ENCODE results near the gene TRIO. TPM values are rescaled to one million over a fixed set of nuclear protein-coding genes. Genes with fewer than 3 reads are reported as not detected.
"Not testable (repeated sequence)": the region's sequence is repeated elsewhere in the genome, so short reads cannot be mapped to it uniquely, and the experiment has no call there.

TRIO gene
- polyA plus RNA-seq, 1 experiment, result 176 TPM

GRCh38 chr5:14545308-14545707, 402.2 kb downstream of the TRIO start:
- no peaks in the 10 kb centered on the region for H3K36me3 ChIP-seq (ENCODE audit: control insufficient read depth, insufficient read depth, low read length)
- no peak overlapping the region for H3K4me3 ChIP-seq (ENCODE audit: low read depth, low read length)
- TF ChIP-seq CTCF (IDR thresholded peaks at IDR 0.05; ENCODE audit: insufficient read depth, low read depth, low read length), result no peak
- no peak for DNase-seq (ENCODE audit: low read depth)
- ChIA-PET CTCF (no interaction called here), POLR2A (no interaction called here)
- peaks cover 14% of the 10 kb centered on the region for H3K27me3 ChIP-seq (ENCODE audit: control insufficient read depth, insufficient read depth, low read length)

DNA sequence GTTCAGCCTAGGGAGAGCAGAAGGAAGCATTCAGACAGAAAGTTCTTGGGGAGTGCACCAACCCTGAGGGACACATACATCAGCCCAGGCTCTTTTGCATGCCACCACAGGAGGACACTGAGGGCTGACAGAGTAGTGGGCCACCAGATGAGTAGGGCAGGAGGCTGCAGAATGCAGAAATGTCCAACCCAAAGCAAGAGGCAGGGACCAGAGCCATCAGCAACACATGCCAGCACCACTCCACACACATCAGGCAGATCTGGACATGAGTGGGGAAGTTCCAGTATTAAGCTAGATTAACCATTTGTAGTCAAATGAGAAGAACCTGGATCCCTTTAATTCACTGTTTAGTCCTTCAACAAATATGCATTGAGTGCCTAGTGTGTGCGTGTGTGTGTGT, 402.7 kb downstream of the TRIO start:
- no peak for TF ChIP-seq CTCF (IDR thresholded peaks at IDR 0.05; ENCODE audit: insufficient read depth, low read depth, low read length)
- Histone ChIP-seq H3K4me3 (ENCODE audit: low read depth, low read length) (no peak overlapping the region), H3K36me3 (ENCODE audit: control insufficient read depth, insufficient read depth, low read length) (no peaks in the 10 kb centered on the region), H3K27me3 (ENCODE audit: control insufficient read depth, insufficient read depth, low read length) (peaks cover 17% of the 10 kb centered on the region)
- no peak for DNase-seq (ENCODE audit: low read depth)
- POLR2A ChIA-PET, result no interaction called here
- CTCF ChIA-PET, result no interaction called here

DNA sequence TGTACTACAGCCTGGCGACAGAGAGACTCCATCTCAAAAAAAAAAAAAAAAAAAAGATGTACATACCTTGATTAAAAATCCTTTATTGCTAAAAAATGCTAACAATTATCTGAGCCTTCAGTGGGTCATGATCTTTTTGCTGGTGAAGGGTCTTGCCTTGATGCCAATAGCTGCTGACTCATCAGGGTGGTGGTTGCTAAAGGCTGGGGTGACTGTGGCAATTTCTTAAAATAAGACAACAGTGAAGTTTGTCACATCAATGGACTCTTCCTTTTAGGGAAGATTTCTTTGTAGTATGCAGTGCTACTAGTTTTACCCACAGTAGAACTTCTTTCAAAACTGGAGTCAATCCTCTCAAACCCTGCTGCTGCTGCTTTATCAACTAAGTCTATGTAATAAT, 404.5 kb downstream of the TRIO start:
- no peak for DNase-seq (ENCODE audit: low read depth)
- POLR2A ChIA-PET, result no interaction called here
- CTCF ChIA-PET, result no interaction called here
- peaks cover 17% of the 10 kb centered on the region for H3K27me3 ChIP-seq (ENCODE audit: control insufficient read depth, insufficient read depth, low read length)
- H3K36me3 ChIP-seq (ENCODE audit: control insufficient read depth, insufficient read depth, low read length), result no peaks in the 10 kb centered on the region
- no peak overlapping the region for H3K4me3 ChIP-seq (ENCODE audit: low read depth, low read length)
- TF ChIP-seq CTCF (IDR thresholded peaks at IDR 0.05; ENCODE audit: insufficient read depth, low read depth, low read length), result no peak

- CTCF ChIA-PET, result interaction anchor here (0.6 kb wide), 1 partner anchor 72 kb away, joined by 3 read pairs; no protein-coding TSS in a partner anchor
- TF ChIP-seq CTCF (IDR thresholded peaks at IDR 0.05; ENCODE audit: insufficient read depth, low read depth, low read length), result no peak
- POLR2A ChIA-PET, result no interaction called here
- no peak overlapping the region for H3K4me3 ChIP-seq (ENCODE audit: low read depth, low read length)
- no peaks in the 10 kb centered on the region for H3K36me3 ChIP-seq (ENCODE audit: control insufficient read depth, insufficient read depth, low read length)
- no peak for DNase-seq (ENCODE audit: low read depth)
- H3K27me3 ChIP-seq (ENCODE audit: control insufficient read depth, insufficient read depth, low read length), result peaks cover 16% of the 10 kb centered on the region
Observed at GRCh38 chr5:14551211-14551610, 408.1 kb downstream of the TRIO start.

DNA sequence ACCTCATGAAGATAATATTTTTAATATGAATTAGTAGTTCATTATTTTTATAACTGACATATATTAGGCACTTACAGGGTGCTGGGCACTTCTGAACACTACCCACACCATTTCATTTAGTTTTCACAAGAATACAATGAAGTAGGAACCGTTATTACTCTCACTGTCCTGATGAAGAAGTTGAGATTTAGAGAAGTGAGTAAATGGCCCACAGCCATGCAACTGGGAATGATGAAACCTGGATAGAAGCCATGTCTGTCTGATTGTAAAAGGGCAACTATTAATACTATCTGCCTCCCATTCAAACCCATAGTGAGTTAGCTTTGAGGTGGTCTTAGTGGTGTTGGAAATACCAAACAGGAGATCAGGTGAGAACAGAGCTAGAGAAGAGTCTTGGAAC, 408.9 kb downstream of the TRIO start:
- H3K4me3 ChIP-seq (ENCODE audit: low read depth, low read length), result no peak overlapping the region
- ChIA-PET CTCF (interaction anchor here (0.6 to 0.9 kb wide), 2 partner anchors 72 to 97 kb away, joined by 3 read pairs; no protein-coding TSS in a partner anchor), POLR2A (no interaction called here)
- no peak for DNase-seq (ENCODE audit: low read depth)
- no peak for TF ChIP-seq CTCF (IDR thresholded peaks at IDR 0.05; ENCODE audit: insufficient read depth, low read depth, low read length)
- H3K36me3 ChIP-seq (ENCODE audit: control insufficient read depth, insufficient read depth, low read length), result no peaks in the 10 kb centered on the region
- peaks cover 16% of the 10 kb centered on the region for H3K27me3 ChIP-seq (ENCODE audit: control insufficient read depth, insufficient read depth, low read length)

DNA sequence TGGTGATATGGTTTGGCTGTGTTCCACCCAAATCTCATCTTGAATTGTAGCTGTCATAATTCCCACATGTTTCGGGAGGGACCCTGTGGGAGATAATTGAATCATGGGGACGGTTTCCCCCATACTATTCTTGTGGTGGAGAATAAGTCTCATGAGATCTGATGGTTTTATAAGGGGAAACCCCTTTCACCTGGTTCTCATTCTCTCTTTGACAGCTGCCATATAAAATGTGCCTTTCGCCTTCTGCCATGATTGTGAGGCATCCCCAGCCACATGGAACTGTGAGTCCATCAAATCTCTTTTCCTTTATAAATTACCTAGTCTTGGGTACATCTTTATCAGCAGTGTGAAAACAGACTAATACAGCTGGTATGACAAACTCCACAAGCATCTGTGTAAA, 411.1 kb downstream of the TRIO start:
- H3K36me3 ChIP-seq (ENCODE audit: control insufficient read depth, insufficient read depth, low read length); H3K4me3 ChIP-seq (ENCODE audit: low read depth, low read length); DNase-seq (ENCODE audit: low read depth): not testable (repeated sequence)
- peaks cover 13% of the 10 kb centered on the region for H3K27me3 ChIP-seq (ENCODE audit: control insufficient read depth, insufficient read depth, low read length)
- CTCF ChIA-PET, result interaction anchor here (0.6 kb wide), 1 partner anchor 1076 kb away, joined by 3 read pairs; no protein-coding TSS in a partner anchor
- POLR2A ChIA-PET, result interaction anchor here (0.6 kb wide), 1 partner anchor 1815 kb away, joined by 3 read pairs; no protein-coding TSS in a partner anchor

Data from BJ (cell line).